HEK293 (cell line): ENCODE results near the gene DOCK3.
"Not testable (repeated sequence)": the region's sequence is repeated elsewhere in the genome, so short reads cannot be mapped to it uniquely, and the experiment has no call there.

ENCODE experiments used
- ATF2 ChIP-seq: fragments of 450-650 bp; formaldehyde crosslinking; IDR thresholded peaks from 2 replicates; pipeline ENCODE4 v1.5.1; 2016; ENCODE audit warnings: missing biosample characterization, missing genetic modification characterization, low read depth
- CTCF ChIP-seq: fragments of 450-650 bp; formaldehyde crosslinking; IDR thresholded peaks from 2 replicates; pipeline ENCODE4 v1.5.1; 2016; ENCODE audit warnings: missing biosample characterization, missing genetic modification characterization
- REST ChIP-seq: fragments of 450-650 bp; formaldehyde crosslinking; IDR thresholded peaks from 2 replicates; pipeline ENCODE4 v1.5.1; 2016; ENCODE audit warnings: missing biosample characterization, missing genetic modification characterization
- SETDB1 ChIP-seq: IDR thresholded peaks from one replicate; pipeline ENCODE4 v1.6.1; 2017; ENCODE audit warnings: mild to moderate bottlenecking, low read length, moderate library complexity, mixed read lengths; ENCODE audit not compliant: insufficient read length
- ZBTB17 ChIP-seq: fragments of 450-650 bp; formaldehyde crosslinking; IDR thresholded peaks from 2 replicates; pipeline ENCODE4 v1.5.1; 2016; ENCODE audit warnings: missing biosample characterization, missing genetic modification characterization
- ZNF24 ChIP-seq: fragments of 450-650 bp; formaldehyde crosslinking; IDR thresholded peaks from 2 replicates; pipeline ENCODE4 v1.5.1; 2016; ENCODE audit warnings: missing biosample characterization, missing genetic modification characterization
- ZNF266 ChIP-seq: fragments of 450-650 bp; formaldehyde crosslinking; IDR thresholded peaks from 2 replicates; pipeline ENCODE4 v1.5.1; 2016; ENCODE audit warnings: missing biosample characterization, missing genetic modification characterization, low read depth
- ZNF362 ChIP-seq: fragments of 450-650 bp; formaldehyde crosslinking; IDR thresholded peaks from 2 replicates; pipeline ENCODE4 v1.5.1; 2016; ENCODE audit warnings: missing biosample characterization, missing genetic modification characterization
- ZNF629 ChIP-seq: fragments of 450-650 bp; formaldehyde crosslinking; IDR thresholded peaks from 2 replicates; pipeline ENCODE4 v1.5.1; 2017; ENCODE audit warnings: missing biosample characterization, missing genetic modification characterization
- ZNF785 ChIP-seq: fragments of 450-650 bp; formaldehyde crosslinking; IDR thresholded peaks from 2 replicates; pipeline ENCODE4 v1.5.1; 2016; ENCODE audit warnings: missing biosample characterization, missing genetic modification characterization

GRCh38 chr3:50901097-50901496, 226.4 kb downstream of the DOCK3 start:
- not testable (repeated sequence) for TF ChIP-seq CTCF (tag by site-specific recombination); ZNF785 (tag by site-specific recombination); REST (tag by site-specific recombination); ZNF266 (tag by site-specific recombination); ATF2 (tag by site-specific recombination); ZNF24 (tag by site-specific recombination); SETDB1; ZBTB17 (tag by site-specific recombination); ZNF629 (tag by site-specific recombination); ZNF362 (tag by site-specific recombination)
